ENCODE results near the gene XRRA1.

Gene XRRA1

GRCh38 chr11:74942073-74942759 lies 6.7 kb downstream of the XRRA1 start:
- Histone ChIP-seq H3K27ac (ENCODE audit: extremely low read depth, low read depth, low read length) (no peak overlapping the region), H3K36me3 (ENCODE audit: control insufficient read depth in 2 of 2, insufficient read depth in 1 of 2, low read length in 2 of 2) (peaks cover 0 to 23% of the 10 kb centered on the region in 2 experiments; a peak in 1 of 3 replicates), H3K9me3 (ENCODE audit: control insufficient read depth, insufficient read depth, low read depth, low read length) (no peaks in the 10 kb centered on the region), H3K4me1 (ENCODE audit: control insufficient read depth, insufficient read depth, low read length) (no peaks in the 10 kb centered on the region), H3K4me3 (ENCODE audit: low read depth, low read length) (no peak overlapping the region)
- no peak for TF ChIP-seq ZNF404 (tag by site-specific recombination; IDR thresholded peaks at IDR 0.05)
- no peak for TF ChIP-seq ZNF701 (tag by site-specific recombination; IDR thresholded peaks at IDR 0.05)
- no peak for TF ChIP-seq MYNN (tag by site-specific recombination; IDR thresholded peaks at IDR 0.05; ENCODE audit: borderline replicate concordance)
- TF ChIP-seq PRDM2 (tag by site-specific recombination; IDR thresholded peaks at IDR 0.05; ENCODE audit: borderline replicate concordance), result no peak
- no peak for TF ChIP-seq ZBTB6 (tag by site-specific recombination; IDR thresholded peaks at IDR 0.05)
- TF ChIP-seq ZBTB17 (tag by site-specific recombination; IDR thresholded peaks at IDR 0.05), result no peak
- no peak for TF ChIP-seq ZBTB11 (tag by site-specific recombination; conservative IDR thresholded peaks at IDR 0.05; ENCODE audit: low read depth)
- TF ChIP-seq ZNF311 (tag by site-specific recombination; IDR thresholded peaks at IDR 0.05; ENCODE audit: borderline replicate concordance), result no peak
- no peak for TF ChIP-seq EGR2 (tag by site-specific recombination; IDR thresholded peaks at IDR 0.05; ENCODE audit: low read depth)
- TF ChIP-seq MZF1 (tag by site-specific recombination; IDR thresholded peaks at IDR 0.05; ENCODE audit: borderline replicate concordance), result no peak
- TF ChIP-seq SP3 (tag by site-specific recombination; IDR thresholded peaks at IDR 0.05), result no peak
- TF ChIP-seq ZNF629 (tag by site-specific recombination; IDR thresholded peaks at IDR 0.05), result no peak
- TF ChIP-seq ZBTB20 (tag by site-specific recombination; IDR thresholded peaks at IDR 0.05), result no peak
- TF ChIP-seq ZBTB49 (tag by site-specific recombination; IDR thresholded peaks at IDR 0.05; ENCODE audit: low read depth), result no peak
- TF ChIP-seq ZNF558 (tag by site-specific recombination; IDR thresholded peaks at IDR 0.05), result no peak
- ChIA-PET CTCF (interaction anchor here (5.3 kb wide), 1 partner anchor 12 kb away, joined by 33 read pairs; no protein-coding TSS in a partner anchor), POLR2A (no interaction called here)

Data from HEK293 (cell line).